Esophagus squamous epithelium (tissue), 4 donors: ENCODE results near the gene CFAP69.
A peak's percentile ranks its signal among the peaks of the same experiment; 100 is the strongest.

Experiments used
- CTCF ChIP-seq, 6 experiments: fragments of 450-650 bp in 4 of 6; fragments of 200-600 bp in 2 of 6; sonication (generic) in 2 of 6; IDR thresholded peaks; one replicate each; pipeline ENCODE4 v1.5.1; 2016 to 2019; ENCODE audit warnings: antibody characterized with exemption in 6 of 6, mild to moderate bottlenecking in 4 of 6, moderate library complexity in 4 of 6
- POLR2A ChIP-seq, 4 donors: fragments of 450-650 bp; IDR thresholded peaks; one replicate each; pipeline ENCODE4 v1.6.1; 2017; ENCODE audit warnings: antibody characterized with exemption in 4 of 4, mild to moderate bottlenecking in 4 of 4, moderate library complexity in 3 of 4

GRCh38 chr7:90312745-90313144 lies 67.8 kb downstream of the CFAP69 start:
- peak in 2 of 6 experiments; percentile 10 to 22 for TF ChIP-seq CTCF (IDR thresholded peaks at IDR 0.05)
- no peak for TF ChIP-seq POLR2A (IDR thresholded peaks at IDR 0.05)
